H1 (cell line): ENCODE measurements around the gene CLTCL1. TPM values are rescaled to one million over a fixed set of nuclear protein-coding genes. Genes with fewer than 3 reads are reported as not detected.

Source experiments
- JUND ChIP-seq: IDR thresholded peaks from 2 replicates; pipeline ENCODE4 v1.6.1; 2011; ENCODE audit warnings: mild to moderate bottlenecking, improper control_type of control experiment, low read length
- SP1 ChIP-seq: IDR thresholded peaks from 2 replicates; pipeline ENCODE4 v1.6.1; 2011; ENCODE audit warnings: low read depth, low read length
- SP2 ChIP-seq: IDR thresholded peaks from 2 replicates; pipeline ENCODE4 v1.6.1; 2012; ENCODE audit warnings: mild to moderate bottlenecking, low read length, inconsistent platforms
- SP4 ChIP-seq: IDR thresholded peaks from 2 replicates; pipeline ENCODE4 v1.6.1; 2012; ENCODE audit warnings: low read length, inconsistent platforms
- SRF ChIP-seq: IDR thresholded peaks from 2 replicates; pipeline ENCODE4 v1.6.1; 2011; ENCODE audit warnings: mild to moderate bottlenecking, low read depth, low read length, moderate library complexity
- TAF7 ChIP-seq: optimal IDR thresholded peaks from 2 replicates; pipeline ENCODE3; 2011; ENCODE audit warnings: low read depth, mild to moderate bottlenecking, inconsistent platforms, low read length, moderate library complexity, borderline replicate concordance
- polyA plus RNA-seq, 7 experiments: library from polyadenylated mRNA; depleted of rRNA in 3 of 7; stranded (reverse) in 5 of 7; unstranded in 2 of 7; fragments of >200 nt in 5 of 7; fragments of 200-250 nt in 2 of 7; gene quantifications; 1 replicate in 5 of 7; 2 replicates in 1 of 7; 4 replicates in 1 of 7; pipeline versions ENCODE4 v1.2.1 to v1.2.3, GENCODE V29; 2011 to 2013; ENCODE audit warnings: missing spikeins in 2 of 7, mixed read lengths in 2 of 7
- total RNA-seq: library from RNA; stranded (reverse); fragmentation: NEBNext Ultra II Directional; extraction: Animal tissue kit (Norgen Biotek cat#: 25700); gene quantifications from 2 replicates; pipeline ENCODE4 v1.2.1, GENCODE V29; 2021
- TF ChIP-seq, protein P1 (sequence below): IDR thresholded peaks from 2 replicates; pipeline ENCODE4 v1.6.1; 2012; ENCODE audit warnings: inconsistent platforms

CLTCL1 gene
- total and polyA plus RNA-seq, 2 of the 8 experiments (the other 6 are each of a cell fraction or from before 2014, with no cell fraction given): 12.4 to 17.0 TPM

DNA sequence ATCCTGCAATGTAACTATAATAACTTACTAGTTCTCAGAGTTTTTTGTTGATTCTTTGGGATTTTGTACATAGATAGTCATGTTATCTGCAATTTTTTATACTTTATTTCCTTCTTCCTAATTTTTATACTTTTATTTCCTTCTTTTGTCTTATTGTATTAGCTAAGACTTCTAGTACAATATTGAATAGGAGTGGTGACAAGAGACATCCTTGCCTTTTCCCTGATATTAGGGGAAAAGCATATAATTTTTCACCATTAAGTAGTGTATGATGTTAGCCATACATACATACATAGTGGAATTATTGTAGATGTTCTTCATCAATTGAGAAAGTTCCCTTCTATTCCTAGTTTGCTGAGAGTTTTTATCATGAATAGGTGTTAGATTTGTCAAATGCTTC, 27.8 kb upstream of the CLTCL1 start (continued):
- TF ChIP-seq SRF: no peak
- TF ChIP-seq, protein P1, sequence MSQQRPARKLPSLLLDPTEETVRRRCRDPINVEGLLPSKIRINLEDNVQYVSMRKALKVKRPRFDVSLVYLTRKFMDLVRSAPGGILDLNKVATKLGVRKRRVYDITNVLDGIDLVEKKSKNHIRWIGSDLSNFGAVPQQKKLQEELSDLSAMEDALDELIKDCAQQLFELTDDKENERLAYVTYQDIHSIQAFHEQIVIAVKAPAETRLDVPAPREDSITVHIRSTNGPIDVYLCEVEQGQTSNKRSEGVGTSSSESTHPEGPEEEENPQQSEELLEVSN: no peak
- TF ChIP-seq TAF7: no peak
- TF ChIP-seq SP1: no peak
- no peak for TF ChIP-seq SP2
- TF ChIP-seq SP4: no peak
- no peak for TF ChIP-seq JUND
